ENCODE measurements around the gene ABCB11.

- TF ChIP-seq CTCF (IDR thresholded peaks at IDR 0.05) (no peak), POLR2A (IDR thresholded peaks at IDR 0.05) (no peak)
These were observed 23.2 kb downstream of the ABCB11 start for GRCh38 chr2:169007941-169008340.

All from thyroid gland (tissue), 4 donors.